Adrenal gland (tissue), 5 donors: ENCODE results near the gene LRP8.

Experiments
- POLR2A ChIP-seq, 2 donors: fragments of 450-650 bp; IDR thresholded peaks; one replicate each; pipeline ENCODE4 v1.6.1; 2017; ENCODE audit warnings: antibody characterized with exemption in 2 of 2, mild to moderate bottlenecking in 2 of 2, moderate library complexity in 1 of 2
- TF ChIP-seq, protein P1 (sequence below), 6 experiments: fragments of 450-650 bp in 4 of 6; fragments of 200-600 bp in 2 of 6; sonication (generic) in 1 of 6; IDR thresholded peaks; 1 replicate in 5 of 6; 2 replicates in 1 of 6; pipeline versions ENCODE4 v1.5.1 to v1.8.0; 2016 to 2021; ENCODE audit warnings: antibody characterized with exemption in 6 of 6, mild to moderate bottlenecking in 2 of 6, moderate library complexity in 1 of 6
- donor health status: DM: no; HTN: no; CAD: no.

- TF ChIP-seq, protein P1, sequence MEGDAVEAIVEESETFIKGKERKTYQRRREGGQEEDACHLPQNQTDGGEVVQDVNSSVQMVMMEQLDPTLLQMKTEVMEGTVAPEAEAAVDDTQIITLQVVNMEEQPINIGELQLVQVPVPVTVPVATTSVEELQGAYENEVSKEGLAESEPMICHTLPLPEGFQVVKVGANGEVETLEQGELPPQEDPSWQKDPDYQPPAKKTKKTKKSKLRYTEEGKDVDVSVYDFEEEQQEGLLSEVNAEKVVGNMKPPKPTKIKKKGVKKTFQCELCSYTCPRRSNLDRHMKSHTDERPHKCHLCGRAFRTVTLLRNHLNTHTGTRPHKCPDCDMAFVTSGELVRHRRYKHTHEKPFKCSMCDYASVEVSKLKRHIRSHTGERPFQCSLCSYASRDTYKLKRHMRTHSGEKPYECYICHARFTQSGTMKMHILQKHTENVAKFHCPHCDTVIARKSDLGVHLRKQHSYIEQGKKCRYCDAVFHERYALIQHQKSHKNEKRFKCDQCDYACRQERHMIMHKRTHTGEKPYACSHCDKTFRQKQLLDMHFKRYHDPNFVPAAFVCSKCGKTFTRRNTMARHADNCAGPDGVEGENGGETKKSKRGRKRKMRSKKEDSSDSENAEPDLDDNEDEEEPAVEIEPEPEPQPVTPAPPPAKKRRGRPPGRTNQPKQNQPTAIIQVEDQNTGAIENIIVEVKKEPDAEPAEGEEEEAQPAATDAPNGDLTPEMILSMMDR (IDR thresholded peaks at IDR 0.05), result no peak
- no peak for TF ChIP-seq POLR2A (IDR thresholded peaks at IDR 0.05)
Observed at GRCh38 chr1:53372501-53372951, 44.7 kb upstream of the LRP8 start.
